Osteocyte (in vitro differentiated cells): ENCODE results near the gene RNF182. TPM values are rescaled to one million over a fixed set of nuclear protein-coding genes. Genes with fewer than 3 reads are reported as not detected.

ENCODE experiments used
- DNase-seq: peaks from one replicate; pipeline ENCODE4 v3.0.0; 2021; ENCODE audit warnings: mixed read lengths; ENCODE audit not compliant: unreplicated experiment; ENCODE audit errors: extremely low spot score
- H3K27ac Mint-ChIP-seq: one replicate; pipeline ENCODE4 v1.8.0; 2021; ENCODE audit warnings: mild to moderate bottlenecking, mixed read lengths; ENCODE audit not compliant: unreplicated experiment
- H3K27me3 Mint-ChIP-seq: one replicate; pipeline ENCODE4 v1.8.0; 2021; ENCODE audit warnings: mixed read lengths; ENCODE audit not compliant: unreplicated experiment
- H3K36me3 Mint-ChIP-seq: one replicate; pipeline ENCODE4 v1.8.0; 2021; ENCODE audit warnings: mixed read lengths; ENCODE audit not compliant: unreplicated experiment
- H3K4me1 Mint-ChIP-seq: one replicate; pipeline ENCODE4 v1.8.0; 2021; ENCODE audit warnings: mixed read lengths; ENCODE audit not compliant: unreplicated experiment
- H3K4me3 Mint-ChIP-seq: one replicate; pipeline ENCODE4 v1.8.0; 2021; ENCODE audit warnings: mild to moderate bottlenecking, moderate library complexity, mixed read lengths; ENCODE audit not compliant: unreplicated experiment
- H3K9me3 Mint-ChIP-seq: one replicate; pipeline ENCODE4 v1.8.0; 2021; ENCODE audit warnings: mixed read lengths; ENCODE audit not compliant: unreplicated experiment
- CTCF ChIP-seq: fragments of 200-600 bp; sonication (generic); IDR thresholded peaks from 2 replicates; pipeline ENCODE4 v1.5.0; 2021; ENCODE audit warnings: antibody characterized with exemption, mild to moderate bottlenecking, moderate library complexity
- total RNA-seq: library from RNA; stranded (reverse); gene quantifications from 2 replicates; pipeline ENCODE4 v1.2.1, GENCODE V29; 2021

The RNF182 gene
- total RNA-seq, 1 donor from 2014 or later = 11.0 TPM

DNA sequence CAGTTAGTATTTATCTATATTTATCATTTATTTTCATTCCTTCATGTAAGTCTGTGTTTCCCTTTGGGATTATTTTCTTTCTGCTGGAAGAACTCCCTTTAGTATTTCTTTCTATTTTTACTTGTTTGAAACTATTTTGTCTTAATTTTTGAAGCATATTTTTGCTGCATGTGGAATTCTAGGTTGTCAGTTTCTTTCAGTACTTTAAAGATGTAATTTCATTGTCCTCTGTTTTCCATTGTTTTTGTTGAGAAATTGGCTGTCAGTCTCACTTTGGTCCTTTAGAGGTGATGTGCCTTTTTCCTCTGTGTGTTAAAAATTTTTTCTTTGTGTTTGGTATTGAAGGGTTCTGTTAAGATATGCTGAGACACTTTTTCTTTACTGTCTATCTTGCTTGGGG lies 17.1 kb downstream of the RNF182 start:
- no peak for TF ChIP-seq CTCF
- Mint-ChIP-seq H3K27me3 (no peaks in the 10 kb centered on the region), H3K4me1 (peaks cover 5% of the 10 kb centered on the region), H3K4me3 (no peak overlapping the region), H3K36me3 (peaks cover 6% of the 10 kb centered on the region), H3K9me3 (peaks cover 9% of the 10 kb centered on the region), H3K27ac (no peak overlapping the region)
- DNase-seq = no peak

DNA sequence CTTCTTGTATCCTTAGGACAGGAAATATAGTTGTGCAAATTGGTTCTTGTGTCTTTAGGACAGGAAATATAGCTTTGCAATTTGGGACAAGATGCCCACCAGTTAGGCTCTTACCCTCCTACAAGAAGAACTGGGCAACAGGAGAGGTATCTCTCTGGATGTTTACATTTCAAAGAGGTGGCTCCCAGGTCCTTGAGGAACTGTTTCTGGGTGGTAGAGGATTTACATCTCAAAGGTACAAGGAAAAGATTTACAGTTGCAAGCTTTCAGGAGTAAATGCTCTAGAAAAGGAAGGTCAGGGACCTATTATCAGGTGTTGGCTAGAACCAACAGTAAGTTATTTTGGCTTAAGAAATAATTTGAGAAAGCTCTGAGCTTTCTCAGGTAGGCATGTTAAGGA lies 19.2 kb downstream of the RNF182 start:
- H3K4me1 Mint-ChIP-seq = peaks cover 13% of the 10 kb centered on the region
- peaks cover 9% of the 10 kb centered on the region for H3K36me3 Mint-ChIP-seq
- H3K27me3 Mint-ChIP-seq = no peaks in the 10 kb centered on the region
- peaks cover 14% of the 10 kb centered on the region for H3K9me3 Mint-ChIP-seq
- TF ChIP-seq CTCF = no peak
- H3K4me3 Mint-ChIP-seq = no peak overlapping the region
- DNase-seq = no peak
- H3K27ac Mint-ChIP-seq = no peak overlapping the region

DNA sequence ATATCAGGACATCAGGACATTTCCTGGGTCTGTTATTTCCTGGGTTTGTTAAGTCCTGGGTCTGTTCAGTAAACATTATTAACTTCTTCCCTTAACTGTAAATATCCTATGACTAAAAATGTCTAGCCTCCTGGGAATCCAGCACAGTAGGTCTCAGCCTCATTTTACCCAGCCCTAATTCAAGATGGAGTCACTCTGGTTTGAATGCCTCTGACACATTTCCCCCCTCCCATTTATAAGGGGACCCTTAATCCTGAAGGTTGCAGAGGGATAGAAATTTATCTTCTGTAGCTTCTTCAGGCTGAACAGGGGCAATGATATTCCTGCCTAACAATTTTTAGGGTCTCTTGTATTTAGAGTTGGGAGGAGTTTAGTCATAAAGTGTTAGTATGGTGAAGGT lies 21.8 kb downstream of the RNF182 start:
- Mint-ChIP-seq H3K27me3 (no peaks in the 10 kb centered on the region), H3K27ac (no peak overlapping the region)
- TF ChIP-seq CTCF = no peak

GRCh38 chr6:13947611-13948178 lies 22.9 kb downstream of the RNF182 start:
- peaks cover 22% of the 10 kb centered on the region for H3K4me1 Mint-ChIP-seq
- no peak for TF ChIP-seq CTCF
- H3K27me3 Mint-ChIP-seq = no peaks in the 10 kb centered on the region
- H3K4me3 Mint-ChIP-seq = no peak overlapping the region
- H3K27ac Mint-ChIP-seq = no peak overlapping the region
- H3K9me3 Mint-ChIP-seq = peaks cover 7% of the 10 kb centered on the region
- peaks cover 4% of the 10 kb centered on the region for H3K36me3 Mint-ChIP-seq
- DNase-seq = no peak

More for the DNA sequence above, 21.8 kb downstream of the RNF182 start:
- Mint-ChIP-seq H3K4me1 (peaks cover 13% of the 10 kb centered on the region), H3K9me3 (peaks cover 14% of the 10 kb centered on the region), H3K4me3 (no peak overlapping the region), H3K36me3 (peaks cover 9% of the 10 kb centered on the region)
- no peak for DNase-seq

DNA sequence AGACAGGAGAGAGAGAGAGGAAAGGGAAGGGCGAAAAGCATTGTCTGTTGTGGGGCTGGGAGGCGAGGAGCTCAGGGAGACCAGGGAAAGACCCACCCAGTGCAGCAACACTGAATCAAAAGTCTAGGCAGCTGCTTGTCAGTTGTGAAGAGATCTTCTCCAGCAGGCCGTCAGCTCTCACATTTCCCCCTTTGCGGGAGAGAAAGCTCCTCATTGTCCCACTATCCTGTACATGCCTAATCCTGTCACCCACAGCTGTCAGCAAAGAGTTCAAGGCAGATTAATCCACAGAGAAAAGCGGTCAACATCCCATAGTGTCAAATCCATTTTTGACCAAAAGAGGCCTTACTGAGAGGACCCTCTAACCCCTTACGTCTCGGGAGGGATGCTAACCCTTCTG lies 27.3 kb downstream of the RNF182 start:
- no peak for DNase-seq
- Mint-ChIP-seq H3K36me3 (peaks cover 3% of the 10 kb centered on the region), H3K9me3 (peaks cover 5% of the 10 kb centered on the region), H3K4me3 (no peak overlapping the region), H3K4me1 (peaks cover 23% of the 10 kb centered on the region), H3K27me3 (no peaks in the 10 kb centered on the region), H3K27ac (no peak overlapping the region)
- TF ChIP-seq CTCF = no peak
